ENCODE measurements around the gene TPRG1.

DNA sequence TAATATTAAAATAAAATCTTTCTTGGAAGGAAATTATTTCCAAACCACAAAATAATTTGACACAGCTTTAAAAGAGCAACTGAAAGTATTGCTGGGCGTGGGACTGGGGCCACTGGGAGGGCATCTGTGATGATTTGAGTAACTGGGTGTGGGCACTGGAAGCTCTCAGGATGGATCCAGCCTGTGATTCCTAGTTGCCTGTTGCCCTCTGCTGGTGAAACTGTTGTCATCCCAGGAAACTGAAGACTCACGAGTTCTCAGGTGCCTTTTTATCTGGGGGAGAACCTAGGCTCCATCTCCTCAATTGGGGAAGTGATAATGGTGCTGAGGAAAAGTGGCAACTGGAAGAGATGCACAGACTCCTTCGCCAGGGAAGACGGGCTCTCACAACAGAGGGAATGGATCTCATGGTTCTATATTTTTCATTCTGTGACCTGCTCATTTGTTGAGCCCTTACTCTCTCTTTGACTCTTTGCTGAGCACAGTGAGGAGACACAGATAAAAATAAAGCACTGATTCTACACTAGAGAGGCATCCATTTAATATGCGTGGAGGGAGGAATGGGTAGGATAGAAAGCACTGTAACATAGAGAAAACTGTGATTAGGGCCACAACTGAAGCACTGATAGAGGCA is 61.6 kb downstream of the TPRG1 start:
- TF ChIP-seq, protein P1, sequence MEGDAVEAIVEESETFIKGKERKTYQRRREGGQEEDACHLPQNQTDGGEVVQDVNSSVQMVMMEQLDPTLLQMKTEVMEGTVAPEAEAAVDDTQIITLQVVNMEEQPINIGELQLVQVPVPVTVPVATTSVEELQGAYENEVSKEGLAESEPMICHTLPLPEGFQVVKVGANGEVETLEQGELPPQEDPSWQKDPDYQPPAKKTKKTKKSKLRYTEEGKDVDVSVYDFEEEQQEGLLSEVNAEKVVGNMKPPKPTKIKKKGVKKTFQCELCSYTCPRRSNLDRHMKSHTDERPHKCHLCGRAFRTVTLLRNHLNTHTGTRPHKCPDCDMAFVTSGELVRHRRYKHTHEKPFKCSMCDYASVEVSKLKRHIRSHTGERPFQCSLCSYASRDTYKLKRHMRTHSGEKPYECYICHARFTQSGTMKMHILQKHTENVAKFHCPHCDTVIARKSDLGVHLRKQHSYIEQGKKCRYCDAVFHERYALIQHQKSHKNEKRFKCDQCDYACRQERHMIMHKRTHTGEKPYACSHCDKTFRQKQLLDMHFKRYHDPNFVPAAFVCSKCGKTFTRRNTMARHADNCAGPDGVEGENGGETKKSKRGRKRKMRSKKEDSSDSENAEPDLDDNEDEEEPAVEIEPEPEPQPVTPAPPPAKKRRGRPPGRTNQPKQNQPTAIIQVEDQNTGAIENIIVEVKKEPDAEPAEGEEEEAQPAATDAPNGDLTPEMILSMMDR (conservative IDR thresholded peaks at IDR 0.05 in 1 of 2, IDR thresholded peaks at IDR 0.05 in 1 of 2; ENCODE audit: low read depth in 1 of 2, low read length in 2 of 2), result peak; percentile 81 to 87
- no peak for TF ChIP-seq EZH2 (IDR thresholded peaks at IDR 0.05; ENCODE audit: low read length, missing control alignments)

All from fibroblast of lung (primary cell).